Glutamatergic neuron (in vitro differentiated cells): Measurements from ENCODE around the gene CAST. TPM values are rescaled to one million over a fixed set of nuclear protein-coding genes. Genes with fewer than 3 reads are reported as not detected.
A peak's percentile ranks its signal among the peaks of the same experiment; 100 is the strongest.

Experiments
- DNase-seq: peaks from one replicate; pipeline ENCODE4 v3.0.0; 2022
- H3K27ac Mint-ChIP-seq: one replicate; pipeline ENCODE4 v1.8.0; 2020; ENCODE audit warnings: mild to moderate bottlenecking, mixed read lengths, inconsistent platforms; ENCODE audit not compliant: unreplicated experiment
- H3K27me3 Mint-ChIP-seq: one replicate; pipeline ENCODE4 v1.8.0; 2020; ENCODE audit warnings: mild to moderate bottlenecking, moderate library complexity, mixed read lengths, inconsistent platforms; ENCODE audit not compliant: unreplicated experiment
- H3K36me3 Mint-ChIP-seq: one replicate; pipeline ENCODE4 v1.8.0; 2020; ENCODE audit warnings: mild to moderate bottlenecking, mixed read lengths, inconsistent platforms; ENCODE audit not compliant: unreplicated experiment
- H3K4me1 Mint-ChIP-seq: one replicate; pipeline ENCODE4 v1.8.0; 2020; ENCODE audit warnings: mild to moderate bottlenecking, low read depth, mixed read lengths, inconsistent platforms; ENCODE audit not compliant: unreplicated experiment
- H3K4me3 Mint-ChIP-seq: one replicate; pipeline ENCODE4 v1.8.0; 2020; ENCODE audit warnings: mild to moderate bottlenecking, mixed read lengths, inconsistent platforms; ENCODE audit not compliant: unreplicated experiment
- H3K9me3 Mint-ChIP-seq: one replicate; pipeline ENCODE4 v1.8.0; 2020; ENCODE audit warnings: mild to moderate bottlenecking, moderate library complexity, mixed read lengths, inconsistent platforms; ENCODE audit not compliant: unreplicated experiment
- CTCF ChIP-seq: fragments of 200-600 bp; sonication (generic); IDR thresholded peaks from one replicate; pipeline ENCODE4 v1.5.0; 2021; ENCODE audit not compliant: partially characterized antibody, unreplicated experiment
- total RNA-seq: library from RNA; stranded (reverse); fragmentation: NEBNext Ultra II Directional; extraction: Animal tissue kit (Norgen Biotek cat#: 25700); gene quantifications from one replicate; pipeline ENCODE4 v1.2.1, GENCODE V29; 2021; ENCODE audit not compliant: unreplicated experiment

CAST gene
- total RNA-seq, 1 donor from 2014 or later = 19.4 TPM

DNA sequence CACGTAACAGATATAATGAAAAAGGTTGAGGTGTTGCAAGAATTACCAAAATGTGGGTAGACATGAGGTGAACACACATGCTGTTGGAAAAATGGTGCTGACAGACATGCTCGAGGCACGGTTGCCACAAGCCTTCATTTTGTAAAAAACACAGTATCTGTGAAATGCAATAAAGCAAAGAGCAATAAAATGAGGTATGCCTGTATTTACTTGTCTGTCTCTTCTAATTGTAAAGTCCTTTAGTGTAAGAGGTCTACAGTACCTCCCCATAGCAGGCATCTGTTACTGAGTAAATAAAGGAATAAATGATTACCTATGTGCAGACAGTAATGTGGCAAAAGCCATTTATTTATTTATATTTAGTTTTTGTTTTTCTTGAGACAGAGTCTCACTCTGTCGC lies 3.0 kb upstream of the CAST start:
- peaks cover 6% of the 10 kb centered on the region for H3K4me1 Mint-ChIP-seq
- TF ChIP-seq CTCF = no peak
- no peaks in the 10 kb centered on the region for H3K9me3 Mint-ChIP-seq
- no peak for DNase-seq
- H3K27me3 Mint-ChIP-seq = peaks cover 11% of the 10 kb centered on the region
- no peak overlapping the region for H3K4me3 Mint-ChIP-seq
- H3K27ac Mint-ChIP-seq = no peak overlapping the region
- no peaks in the 10 kb centered on the region for H3K36me3 Mint-ChIP-seq

GRCh38 chr5:96660971-96661854 lies 963 bp upstream of the CAST start:
- H3K36me3 Mint-ChIP-seq = no peaks in the 10 kb centered on the region
- no peaks in the 10 kb centered on the region for H3K9me3 Mint-ChIP-seq
- no peak for TF ChIP-seq CTCF
- peaks cover 3% of the 10 kb centered on the region for H3K4me1 Mint-ChIP-seq
- DNase-seq = no peak
- no peak overlapping the region for H3K27ac Mint-ChIP-seq
- H3K4me3 Mint-ChIP-seq = peak overlapping the region; percentile 91
- H3K27me3 Mint-ChIP-seq = peaks cover 11% of the 10 kb centered on the region

- peak overlapping the region; percentile 91 for H3K4me3 Mint-ChIP-seq
- peaks cover 11% of the 10 kb centered on the region for H3K27me3 Mint-ChIP-seq
- no peak for TF ChIP-seq CTCF
- H3K9me3 Mint-ChIP-seq = no peaks in the 10 kb centered on the region
- peak; percentile 70 for DNase-seq
- H3K36me3 Mint-ChIP-seq = no peaks in the 10 kb centered on the region
- no peak overlapping the region for H3K27ac Mint-ChIP-seq
- peaks cover 3% of the 10 kb centered on the region for H3K4me1 Mint-ChIP-seq
These were observed 746 bp downstream of the CAST start for GRCh38 chr5:96662725-96663518.

DNA sequence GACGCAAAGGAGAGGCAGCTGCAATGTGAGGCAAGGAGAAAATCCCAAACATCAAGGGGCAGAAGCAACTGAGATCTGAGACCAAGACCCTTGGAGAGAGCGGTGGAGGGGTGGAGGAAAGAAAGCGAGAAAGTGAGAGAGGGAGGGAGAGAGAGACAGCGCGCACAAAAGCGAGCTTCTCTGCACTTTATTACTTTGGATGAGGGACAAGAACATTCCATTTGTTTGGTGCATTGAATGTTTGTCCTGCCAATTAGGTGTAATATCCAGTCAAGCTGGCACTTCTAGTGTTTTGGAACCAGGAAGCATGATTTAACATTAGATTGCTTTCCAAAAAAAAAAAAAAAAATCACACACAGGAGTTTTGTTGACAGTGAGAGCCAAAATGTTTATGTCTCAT lies 1.4 kb downstream of the CAST start:
- DNase-seq = no peak
- H3K27me3 Mint-ChIP-seq = peaks cover 11% of the 10 kb centered on the region
- no peak overlapping the region for H3K27ac Mint-ChIP-seq
- no peaks in the 10 kb centered on the region for H3K9me3 Mint-ChIP-seq
- H3K4me1 Mint-ChIP-seq = peaks cover 3% of the 10 kb centered on the region
- H3K4me3 Mint-ChIP-seq = peak overlapping the region; percentile 82
- no peaks in the 10 kb centered on the region for H3K36me3 Mint-ChIP-seq
- no peak for TF ChIP-seq CTCF
